ENCODE data around the gene TNC.

TNC gene

DNA sequence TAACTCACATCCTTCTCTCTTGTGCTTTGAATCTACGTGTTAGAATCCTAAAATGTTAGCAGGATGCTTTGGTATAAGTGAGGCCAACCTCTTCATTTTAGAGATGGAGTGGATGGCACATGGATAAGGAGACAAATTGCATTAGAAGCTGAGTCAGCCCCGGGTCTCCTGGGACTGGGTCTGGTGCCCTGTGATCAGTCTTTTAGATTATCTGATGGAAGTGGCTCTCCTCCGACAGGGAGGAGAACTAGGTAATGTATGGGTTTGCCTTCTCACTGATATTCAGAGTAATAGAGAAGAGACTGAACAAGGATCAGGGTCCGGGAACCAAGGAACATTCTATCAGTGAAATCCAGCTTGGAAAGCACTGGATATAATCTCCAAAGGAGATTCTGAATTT is 112.6 kb downstream of the TNC start:
- no peak for DNase-seq

DNA sequence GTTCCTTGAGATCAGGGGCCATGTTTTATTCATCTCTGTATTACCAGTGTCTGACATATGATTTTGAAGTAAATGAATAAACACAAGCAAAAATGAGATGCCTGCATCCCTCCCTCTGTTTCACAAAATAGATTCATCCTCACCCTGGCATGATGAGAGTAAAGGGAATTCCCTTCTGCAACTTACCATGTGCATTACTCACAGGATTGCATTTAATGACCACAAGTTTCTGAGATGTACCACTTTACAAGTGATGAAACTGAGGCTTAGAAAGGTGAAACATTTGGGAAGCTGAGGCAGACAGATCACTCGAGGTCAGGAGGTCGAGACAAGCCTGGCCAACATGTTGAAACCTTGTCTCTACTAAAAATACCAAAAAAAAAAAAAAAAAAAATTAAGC is 113.4 kb downstream of the TNC start:
- DNase-seq = no peak

DNA sequence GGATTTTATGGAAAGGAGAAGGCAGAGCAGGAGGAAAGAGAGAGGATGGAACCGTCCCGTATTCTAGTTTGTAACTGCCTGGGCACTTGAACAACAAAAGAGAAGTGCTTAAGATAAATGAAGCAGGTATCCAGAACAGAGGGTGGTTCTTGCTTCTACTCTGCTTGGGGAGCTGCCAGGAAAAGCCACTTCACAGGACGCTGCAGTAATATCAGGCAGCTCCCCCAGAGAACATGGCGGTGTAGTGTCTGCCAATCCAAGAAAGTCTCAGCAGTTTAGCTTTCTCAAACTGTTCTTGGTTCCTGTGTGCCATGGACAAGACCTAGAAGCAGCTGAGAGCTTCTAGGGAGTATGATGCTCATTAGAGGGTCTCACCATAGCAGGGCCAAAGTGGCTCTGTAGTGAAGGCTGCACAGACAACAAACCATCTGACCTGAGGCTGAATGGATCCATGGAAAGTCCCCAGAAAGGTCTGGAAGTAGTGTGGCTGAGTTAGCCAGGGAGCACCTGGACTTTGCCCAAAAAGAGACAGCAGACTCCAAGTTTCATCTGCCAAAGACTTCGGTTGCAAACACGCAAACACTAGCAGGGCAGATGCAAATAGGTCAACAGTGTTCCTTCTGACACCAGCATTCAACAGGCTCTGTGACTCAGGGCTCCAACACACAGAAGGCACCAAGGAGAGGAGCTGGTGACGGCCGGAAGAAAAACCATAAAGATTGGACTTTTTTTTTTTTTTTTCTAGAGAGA is 115.4 kb downstream of the TNC start:
- DNase-seq = no peak

DNA sequence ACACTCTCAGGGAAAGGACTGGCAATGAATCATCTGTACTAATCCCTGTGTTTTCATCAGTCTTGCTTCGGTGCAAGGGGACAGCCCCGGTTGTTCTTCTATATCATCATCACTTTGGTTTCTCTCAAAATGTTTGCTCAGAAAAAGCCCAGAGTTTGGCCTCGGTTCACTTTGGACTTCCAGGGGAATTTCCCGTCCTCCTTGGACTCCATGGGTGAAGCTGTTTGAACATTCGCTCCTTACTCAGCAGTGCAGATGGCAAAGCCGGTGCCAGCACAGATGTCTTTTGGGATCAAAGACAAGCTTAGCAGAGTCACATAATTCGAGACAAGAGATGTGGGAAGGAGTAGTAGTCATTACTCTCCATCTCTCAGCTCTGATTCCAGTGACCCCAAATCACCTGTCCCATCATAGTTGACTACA is 117.7 kb downstream of the TNC start:
- DNase-seq = peak; percentile 54

DNA sequence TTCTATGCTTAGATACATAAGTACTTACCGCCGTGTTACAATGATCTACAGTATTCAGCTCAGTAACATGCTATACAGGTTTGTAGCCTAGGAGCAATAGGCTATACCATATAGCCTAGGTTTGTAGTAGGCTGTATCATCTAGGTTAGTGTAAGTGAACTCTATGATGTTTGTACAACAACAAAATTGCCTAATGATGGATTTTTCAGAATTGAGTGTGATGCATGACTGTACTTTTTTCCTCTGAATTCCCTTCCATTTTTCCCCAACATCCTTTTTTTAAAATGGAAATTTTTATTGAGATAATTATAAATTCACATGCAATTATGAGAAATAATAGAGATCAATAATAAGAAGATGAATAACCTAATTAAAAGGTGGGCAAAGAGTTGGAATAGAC is 119.6 kb downstream of the TNC start:
- DNase-seq = no peak

DNA sequence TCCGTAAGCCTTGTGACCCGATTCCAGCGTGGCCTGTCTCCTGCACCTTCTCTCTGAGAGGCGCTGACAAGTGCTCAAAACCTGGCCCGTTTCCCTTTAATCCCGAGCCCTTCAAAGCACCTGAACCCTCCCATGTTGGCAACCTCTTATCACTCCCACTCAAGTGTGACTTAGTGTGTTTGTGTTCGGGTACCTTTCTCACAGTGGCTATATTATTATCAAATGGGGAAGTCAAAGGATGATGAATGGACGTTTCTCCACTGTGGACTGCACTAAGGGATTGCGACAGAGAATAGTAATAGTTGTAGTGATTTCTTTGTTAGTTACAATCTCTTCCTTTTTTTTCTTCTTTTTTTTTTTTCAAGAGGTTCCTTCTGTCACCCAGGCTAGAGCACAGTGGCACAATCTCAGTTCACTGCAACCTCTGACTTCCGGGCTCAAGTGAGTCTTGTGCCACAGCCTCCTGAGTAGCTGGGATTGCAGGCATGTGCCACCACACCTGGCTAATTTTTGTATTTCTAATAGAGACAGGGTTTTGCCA is 122.2 kb downstream of the TNC start:
- no peak for DNase-seq

DNA sequence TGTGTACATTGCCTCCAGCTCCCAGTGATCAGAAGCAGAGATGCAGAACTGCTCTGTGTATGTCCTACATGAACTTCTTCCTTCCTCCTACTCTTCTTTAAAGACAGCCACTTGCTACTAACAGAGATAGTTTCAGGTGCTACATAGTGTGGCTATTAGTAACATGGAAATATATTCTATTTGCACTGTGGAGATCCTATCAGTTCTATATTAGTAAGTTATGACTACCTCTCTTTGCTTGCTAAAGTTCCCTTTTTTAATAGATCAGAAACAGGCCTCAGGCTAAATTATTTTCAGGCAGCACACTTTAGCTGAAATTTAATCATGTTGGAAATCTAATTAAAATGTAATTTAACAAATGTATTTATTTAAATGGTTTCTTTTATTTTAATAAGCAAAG is 123.2 kb downstream of the TNC start:
- DNase-seq = no peak

DNA sequence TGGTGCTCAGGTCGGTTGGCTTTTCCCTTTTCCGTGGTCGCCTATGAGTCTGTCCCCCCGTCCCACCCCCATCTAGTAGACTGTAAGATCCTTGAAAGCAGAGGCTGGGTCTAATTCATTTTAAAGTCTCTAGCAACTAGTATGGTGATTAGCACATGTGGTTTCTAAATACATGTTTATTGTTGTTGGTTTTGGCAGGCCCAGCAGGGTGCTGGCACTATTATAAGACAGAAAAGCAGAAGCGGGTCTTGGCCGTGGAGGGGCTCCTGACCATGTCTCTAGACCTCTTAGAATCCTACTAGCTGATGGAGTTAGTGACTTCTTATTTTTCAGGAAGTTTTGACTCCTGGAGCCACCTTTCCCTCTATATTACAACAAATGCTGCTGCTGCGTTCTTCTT is 126.1 kb downstream of the TNC start:
- DNase-seq = no peak

DNA sequence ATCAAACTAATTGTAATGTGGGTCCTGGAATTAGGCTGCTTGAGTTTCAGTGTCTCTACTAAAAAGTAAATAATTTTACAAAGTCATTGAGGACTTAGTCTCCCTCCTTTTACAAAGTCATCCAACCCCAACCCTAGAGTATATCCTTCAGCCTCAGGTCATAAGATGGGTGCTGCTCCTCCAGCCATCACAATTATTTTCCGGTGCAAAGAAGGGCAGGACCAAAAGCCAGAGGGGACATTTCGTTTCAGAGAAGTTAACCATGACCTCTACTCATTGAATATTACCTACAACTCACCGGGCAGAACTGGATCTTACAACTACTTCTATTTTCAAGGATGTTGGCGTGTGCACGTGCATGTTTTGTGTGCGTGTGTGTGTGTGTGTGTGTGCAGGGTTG is 127.1 kb downstream of the TNC start:
- DNase-seq = no peak

DNA sequence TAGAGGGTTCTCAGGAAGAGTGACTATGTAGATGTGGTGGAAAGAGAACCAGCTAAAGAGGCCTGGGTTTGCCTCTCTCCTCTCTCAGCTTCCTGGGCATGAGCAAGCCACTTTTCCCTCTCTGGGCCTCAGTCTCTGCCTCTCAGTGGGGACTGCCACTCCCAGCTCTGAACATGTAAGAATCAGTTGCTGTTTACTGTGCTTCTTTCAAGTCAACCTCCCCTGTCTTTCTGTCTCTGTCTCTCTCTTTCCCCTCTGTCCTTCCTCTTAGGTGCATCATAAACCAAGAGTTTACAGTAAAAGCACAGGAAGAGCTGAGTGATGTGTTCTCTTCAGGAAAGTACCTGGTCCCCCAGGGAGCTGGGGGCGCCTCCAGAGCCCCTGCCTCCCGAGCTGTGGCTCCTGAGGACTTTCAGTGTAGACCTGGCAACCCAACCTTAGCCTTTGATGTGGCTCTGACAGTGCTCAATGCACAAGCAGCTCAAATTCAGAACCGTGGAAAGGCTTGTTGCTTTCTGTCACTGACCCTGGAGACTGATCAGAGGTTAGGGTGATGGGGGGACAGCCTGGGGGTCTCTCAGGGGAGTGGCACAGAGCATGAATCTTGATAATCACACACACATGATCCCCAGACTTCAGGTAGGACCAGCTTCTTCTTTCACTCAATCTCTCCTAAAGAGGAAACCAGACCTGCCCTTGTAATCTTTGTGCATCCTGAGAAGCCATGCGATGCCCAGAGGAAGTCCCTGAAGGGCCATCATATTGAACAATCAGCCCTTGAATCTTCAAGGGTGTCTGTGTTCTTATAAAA is 128.2 kb downstream of the TNC start:
- DNase-seq = peak; percentile 82

DNA sequence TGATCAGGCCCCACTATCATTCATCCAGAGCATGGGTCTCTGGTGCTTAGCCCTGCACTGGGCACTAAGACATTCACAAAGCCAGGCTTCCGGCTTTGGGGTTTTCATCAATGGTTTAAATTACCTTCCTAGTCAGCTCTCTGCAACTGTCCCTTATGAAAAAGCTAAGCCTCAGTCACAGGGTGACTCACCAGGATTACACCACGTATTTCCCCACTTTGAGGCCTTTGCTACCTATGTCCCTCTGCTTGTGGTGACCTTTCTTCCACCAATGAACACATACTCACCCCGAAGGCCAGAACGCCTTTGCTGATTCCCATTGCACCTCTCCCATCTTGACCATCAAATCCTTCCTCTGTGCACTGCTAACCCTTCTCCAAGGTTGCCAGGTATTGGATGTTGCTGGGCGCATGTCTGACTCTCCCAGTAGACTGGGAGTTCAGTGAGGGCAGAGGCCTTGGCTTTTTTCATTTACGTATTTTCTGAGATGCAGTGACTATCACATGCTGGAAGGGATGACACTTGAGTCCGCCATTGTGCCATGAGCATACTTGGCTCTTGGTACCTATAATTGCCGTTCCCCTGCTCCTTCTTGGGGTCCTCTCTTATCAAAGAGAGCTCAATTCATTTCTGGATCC is 128.9 kb downstream of the TNC start:
- peak; percentile 57 for DNase-seq

DNA sequence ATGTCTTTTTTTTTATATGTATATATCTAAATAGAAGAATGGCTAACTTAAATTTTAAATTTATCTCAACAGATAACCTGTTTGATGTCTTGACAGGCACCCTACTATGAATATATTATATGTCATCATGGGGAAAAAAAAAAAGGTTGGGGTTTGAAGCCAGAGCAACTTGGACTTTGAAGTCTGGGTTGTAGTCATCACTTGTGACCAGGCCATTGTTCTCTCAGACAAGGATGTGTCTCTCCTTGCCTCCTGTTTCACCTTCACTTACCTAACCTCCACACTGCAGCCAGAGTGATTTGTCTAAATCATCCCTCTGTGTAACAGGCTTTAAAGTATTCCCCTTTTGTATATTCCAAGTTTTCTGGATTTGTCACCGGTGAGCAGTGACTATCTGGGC is 130.8 kb downstream of the TNC start:
- DNase-seq = no peak

DNA sequence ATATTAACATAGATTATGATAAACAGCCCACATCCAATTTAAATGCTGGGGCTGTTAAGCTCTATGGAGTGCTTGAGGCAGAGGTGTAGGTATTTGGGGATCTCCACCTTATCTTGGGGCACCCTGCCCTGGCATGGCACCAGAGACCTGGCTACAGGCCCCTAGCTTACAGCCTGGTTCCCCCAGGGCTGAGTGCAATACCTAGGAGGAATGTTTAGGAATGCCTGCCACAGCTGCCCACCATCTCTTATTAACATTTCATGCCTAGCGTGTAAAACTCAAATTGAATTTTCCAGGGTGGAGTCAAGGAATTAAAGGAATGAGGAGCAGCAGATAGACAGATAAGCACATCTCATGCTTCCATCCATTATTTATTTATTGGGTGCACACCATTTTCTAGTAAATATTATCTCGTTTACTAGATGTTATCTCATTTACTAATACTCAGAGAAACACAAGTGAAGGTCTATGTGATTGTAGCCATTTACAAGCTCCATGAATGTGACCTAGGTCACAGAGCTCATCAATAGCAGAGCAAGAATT is 131.9 kb downstream of the TNC start:
- no peak for DNase-seq

DNA sequence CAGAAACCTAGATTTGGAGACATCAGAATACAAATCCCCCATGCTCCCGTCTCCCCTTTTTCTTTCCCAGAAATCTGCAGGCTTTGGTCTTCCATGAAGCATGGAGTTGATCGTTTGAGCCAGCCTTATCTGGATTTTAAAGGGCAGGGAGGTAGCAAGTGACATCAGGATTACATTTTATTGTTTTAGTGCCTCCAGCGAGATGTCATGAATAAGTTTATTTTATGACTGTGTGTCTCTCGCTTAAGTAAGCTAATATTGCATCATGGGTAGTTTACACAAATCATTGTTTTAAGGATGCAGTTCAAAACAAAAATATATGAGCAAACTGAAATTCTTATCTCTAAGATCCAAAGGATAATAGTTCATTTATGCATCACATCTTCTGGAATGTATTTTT is 136.9 kb downstream of the TNC start:
- DNase-seq = no peak

DNA sequence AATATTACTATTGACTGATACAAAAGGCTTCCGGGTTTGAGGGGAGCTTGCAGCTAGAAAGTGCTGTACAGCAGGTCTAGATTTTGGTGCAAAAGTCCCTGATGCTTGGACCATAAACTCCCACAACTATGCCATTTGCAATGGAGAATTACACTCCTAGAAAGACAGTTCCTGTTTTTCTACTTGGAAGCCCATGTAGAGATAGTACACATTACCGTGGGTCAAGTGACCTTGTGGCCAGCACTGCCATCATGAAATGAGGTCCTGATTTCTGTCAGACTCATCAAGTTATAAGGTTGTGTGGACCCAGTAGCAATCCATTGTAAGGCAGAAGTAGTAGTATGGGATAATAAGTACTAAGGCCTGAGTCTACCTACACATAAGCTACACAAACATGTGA is 144.7 kb downstream of the TNC start:
- DNase-seq = no peak

DNA sequence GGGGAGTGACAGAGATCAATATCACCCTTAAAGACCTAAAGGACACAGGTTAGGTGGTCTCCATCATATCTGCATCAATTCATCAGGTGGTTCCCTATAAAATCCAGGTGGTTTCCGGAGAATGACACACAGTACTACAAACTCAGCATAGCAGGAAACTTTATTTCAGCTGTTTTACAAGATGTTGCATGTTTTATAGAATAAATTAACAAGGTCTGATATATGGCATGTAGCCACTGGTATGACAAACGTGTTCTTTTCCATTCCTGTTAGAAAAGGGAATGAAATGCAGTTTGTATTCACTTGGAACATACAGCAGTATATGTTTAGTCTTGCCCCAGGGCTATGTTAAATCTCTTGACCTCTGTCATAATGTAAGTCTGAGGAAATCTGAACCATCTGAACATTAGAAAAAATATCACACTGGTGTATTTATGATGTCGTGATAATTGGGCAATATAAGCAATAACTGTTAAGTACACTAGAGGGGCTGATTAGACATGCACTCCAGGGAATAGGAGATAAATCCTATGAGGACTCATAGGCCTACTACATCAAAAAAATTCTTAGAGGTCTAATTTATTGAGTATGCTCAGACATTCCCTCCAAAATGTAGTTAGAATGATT is 145.3 kb downstream of the TNC start:
- no peak for DNase-seq
